ENCODE data around the gene CD19. TPM values are rescaled to one million over a fixed set of nuclear protein-coding genes. Genes with fewer than 3 reads are reported as not detected.
A peak's percentile ranks its signal among the peaks of the same experiment; 100 is the strongest.

The CD19 gene
- total and polyA plus RNA-seq, 12 donors, result 0.26 to 1.8 (median 0.46) TPM; not detected in 2

DNA sequence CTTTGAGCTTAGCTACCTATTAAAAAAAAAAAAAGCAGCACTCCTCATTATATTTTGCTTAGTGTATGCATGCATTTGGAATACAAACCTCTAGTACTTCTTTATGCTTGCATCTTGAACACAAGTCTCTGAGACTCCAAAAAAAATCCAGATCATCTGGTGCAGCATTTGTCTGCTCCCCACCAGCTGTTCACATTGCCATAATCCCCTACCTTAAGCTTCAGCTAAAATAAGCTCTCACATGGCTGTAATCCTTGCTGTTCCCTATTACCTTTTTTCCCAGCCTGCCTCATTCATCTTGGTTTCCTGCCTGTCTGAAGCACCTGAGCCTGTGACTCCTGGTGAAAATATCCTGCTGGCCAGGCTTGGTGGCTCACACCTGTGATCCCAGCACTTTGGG lies 11.5 kb downstream of the CD19 start:
- no peak for DNase-seq
- no peaks in the 10 kb centered on the region for H3K36me3 ChIP-seq (replicated peaks in 1 of 2)
- intact Hi-C loops (cut with DNase I), result no loop called here

GRCh38 chr16:28946681-28947080 lies 14.9 kb downstream of the CD19 start:
- Histone ChIP-seq H3K4me3 (no peak overlapping the region), H3K27ac (no peak overlapping the region), H3K9me3 (replicated peaks in 1 of 3) (no peaks in the 10 kb centered on the region), H3K36me3 (replicated peaks in 1 of 2) (no peaks in the 10 kb centered on the region), H3K27me3 (no peaks in the 10 kb centered on the region), H3K4me1 (replicated peaks in 1 of 2) (peaks cover 5 to 10% of the 10 kb centered on the region in 2 donors)
- intact Hi-C loops (cut with DNase I), result loop anchor here in 1 of 2 donors (5.0 kb wide), 1 partner anchor 124 kb away; the partner anchor contains the start of gene ATXN2L
- 51 to 56% (median 53%) methylated on average over 4 of the region's 4 CpGs for WGBS, 4 donors
- DNase-seq, result no peak
- no peak for TF ChIP-seq POLR2A (IDR thresholded peaks at IDR 0.05)
- TF ChIP-seq CTCF (IDR thresholded peaks at IDR 0.05), result no peak

More for the DNA sequence above, 11.5 kb downstream of the CD19 start:
- Histone ChIP-seq H3K4me1 (replicated peaks in 1 of 2) (peaks cover 5 to 8% of the 10 kb centered on the region in 2 donors), H3K4me3 (no peak overlapping the region), H3K9me3 (replicated peaks in 1 of 3) (no peaks in the 10 kb centered on the region), H3K27me3 (no peaks in the 10 kb centered on the region), H3K27ac (no peak overlapping the region)
- TF ChIP-seq POLR2A (IDR thresholded peaks at IDR 0.05), result no peak
- no peak for TF ChIP-seq CTCF (IDR thresholded peaks at IDR 0.05)

DNA sequence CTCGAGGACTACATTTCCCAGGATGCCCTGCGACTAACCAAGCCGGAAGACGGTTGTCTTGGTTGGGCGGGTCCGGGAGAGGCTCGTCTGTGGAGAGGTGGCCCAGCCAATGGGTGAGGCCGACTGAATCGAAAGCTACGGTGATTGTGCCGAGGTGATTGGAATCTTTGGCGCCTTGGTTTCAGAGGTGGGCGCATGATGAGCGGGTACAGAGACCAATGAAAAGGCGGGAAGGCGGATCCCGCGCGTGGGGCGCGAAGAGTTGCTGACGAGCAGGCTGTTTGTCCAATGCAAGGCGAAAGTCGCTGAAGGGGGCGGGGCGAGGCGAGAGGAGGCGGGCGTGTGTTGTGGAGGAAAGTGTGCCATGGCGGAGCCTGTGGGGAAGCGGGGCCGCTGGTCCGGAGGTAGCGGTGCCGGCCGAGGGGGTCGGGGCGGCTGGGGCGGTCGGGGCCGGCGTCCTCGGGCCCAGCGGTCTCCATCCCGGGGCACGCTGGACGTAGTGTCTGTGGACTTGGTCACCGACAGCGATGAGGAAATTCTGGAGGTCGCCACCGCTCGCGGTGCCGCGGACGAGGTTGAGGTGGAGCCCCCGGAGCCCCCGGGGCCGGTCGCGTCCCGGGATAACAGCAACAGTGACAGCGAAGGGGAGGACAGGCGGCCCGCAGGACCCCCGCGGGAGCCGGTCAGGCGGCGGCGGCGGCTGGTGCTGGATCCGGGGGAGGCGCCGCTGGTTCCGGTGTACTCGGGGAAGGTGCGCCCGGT lies 19.1 kb downstream of the CD19 start, which contains the start of gene NFATC2IP:
Gene NFATC2IP (plus strand): TSS at position 290 of the 762 bp plus-strand sequence. CDS start 75 bp downstream, at position 365.
- 0 to 1% (median 0%) methylated on average over 35 to 79 of the region's 79 CpGs for WGBS, 4 donors
- DNase-seq, result peak; percentile 100
- intact Hi-C loops (cut with DNase I), result no loop called here
- Histone ChIP-seq H3K9me3 (replicated peaks in 1 of 3) (no peaks in the 10 kb centered on the region), H3K27me3 (no peaks in the 10 kb centered on the region), H3K4me1 (replicated peaks in 1 of 2) (peaks cover 0 to 7% of the 10 kb centered on the region in 2 donors), H3K4me3 (peak within 1 kb of the TSS; percentile 50 to 78 (median 71)), H3K27ac (peak within 1 kb of the TSS in 4 of 5 donors; percentile 55 to 79 (median 68)), H3K36me3 (replicated peaks in 1 of 2) (peaks cover 0 to 24% of the 10 kb centered on the region in 2 donors)
- TF ChIP-seq POLR2A (IDR thresholded peaks at IDR 0.05) (peak in 1 of 2 donors; percentile 25), CTCF (IDR thresholded peaks at IDR 0.05) (no peak)

DNA sequence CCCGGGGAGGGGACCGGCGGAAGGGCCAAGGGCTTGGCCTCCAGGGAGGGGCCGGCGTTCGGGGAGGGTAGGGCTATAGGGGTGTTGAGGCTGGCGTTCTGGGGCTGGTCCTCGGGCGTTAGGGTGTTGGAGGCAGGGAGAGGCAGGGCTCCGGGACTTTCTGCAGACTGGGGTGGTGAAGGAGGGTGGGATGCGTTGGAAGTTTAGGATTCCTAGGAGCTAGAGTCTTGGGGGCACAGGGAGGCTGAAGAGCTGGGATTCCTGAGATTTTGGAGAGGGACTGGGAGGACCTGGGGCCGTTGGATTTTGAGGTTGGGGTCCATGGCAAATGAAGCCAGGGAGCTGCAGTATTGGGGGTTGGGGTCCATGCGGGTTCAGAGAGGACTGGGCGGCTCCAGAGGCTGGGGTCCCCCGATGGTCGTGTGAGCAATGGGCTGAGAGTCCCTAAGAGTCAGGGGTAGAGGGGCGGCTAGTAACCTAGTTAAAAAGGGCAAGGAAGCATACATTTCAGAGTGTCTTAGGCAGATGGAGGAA lies 19.7 kb downstream of the CD19 start:
- peak in 2 of 7 donors; percentile 35 to 37 for DNase-seq
- H3K27ac ChIP-seq, result peak overlapping the region in 4 of 5 donors; percentile 55 to 79 (median 68)
- peak overlapping the region; percentile 50 to 78 (median 71) for H3K4me3 ChIP-seq
- TF ChIP-seq POLR2A (IDR thresholded peaks at IDR 0.05), result no peak
- no peak for TF ChIP-seq CTCF (IDR thresholded peaks at IDR 0.05)
- H3K4me1 ChIP-seq (replicated peaks in 1 of 2), result peaks cover 0 to 7% of the 10 kb centered on the region in 2 donors
- WGBS, 4 donors, result 0 to 3% (median 2%) methylated on average over 10 to 17 of the region's 17 CpGs
- peaks cover 0 to 30% of the 10 kb centered on the region in 2 donors for H3K36me3 ChIP-seq (replicated peaks in 1 of 2)
- H3K27me3 ChIP-seq, result no peaks in the 10 kb centered on the region
- intact Hi-C loops (cut with DNase I), result no loop called here
- H3K9me3 ChIP-seq (replicated peaks in 1 of 3), result no peaks in the 10 kb centered on the region

Data from adrenal gland (tissue), 12 donors.